ENCODE data around the gene ZMIZ1.

Gene ZMIZ1

DNA sequence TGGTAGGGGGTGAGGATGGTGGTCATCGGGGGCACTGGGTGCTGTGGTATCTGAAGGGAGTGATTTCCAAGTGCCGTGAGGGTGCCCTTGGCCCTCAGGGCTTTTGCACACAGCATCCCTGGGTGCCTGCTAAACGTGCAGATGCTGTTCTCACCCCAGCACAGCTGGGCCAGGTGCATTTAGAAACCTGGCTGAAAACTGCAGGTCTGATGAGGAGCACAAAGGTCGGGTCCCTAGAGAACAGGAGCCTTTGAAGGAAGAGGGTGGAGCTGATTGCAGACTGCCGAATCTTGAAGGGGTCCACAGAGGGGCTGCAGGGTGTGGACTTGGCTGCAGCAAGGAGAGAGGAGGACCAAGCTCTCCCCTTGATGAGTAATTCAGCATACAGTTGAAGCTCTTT is 32.0 kb downstream of the ZMIZ1 start:
- FAIRE-seq = no peak

DNA sequence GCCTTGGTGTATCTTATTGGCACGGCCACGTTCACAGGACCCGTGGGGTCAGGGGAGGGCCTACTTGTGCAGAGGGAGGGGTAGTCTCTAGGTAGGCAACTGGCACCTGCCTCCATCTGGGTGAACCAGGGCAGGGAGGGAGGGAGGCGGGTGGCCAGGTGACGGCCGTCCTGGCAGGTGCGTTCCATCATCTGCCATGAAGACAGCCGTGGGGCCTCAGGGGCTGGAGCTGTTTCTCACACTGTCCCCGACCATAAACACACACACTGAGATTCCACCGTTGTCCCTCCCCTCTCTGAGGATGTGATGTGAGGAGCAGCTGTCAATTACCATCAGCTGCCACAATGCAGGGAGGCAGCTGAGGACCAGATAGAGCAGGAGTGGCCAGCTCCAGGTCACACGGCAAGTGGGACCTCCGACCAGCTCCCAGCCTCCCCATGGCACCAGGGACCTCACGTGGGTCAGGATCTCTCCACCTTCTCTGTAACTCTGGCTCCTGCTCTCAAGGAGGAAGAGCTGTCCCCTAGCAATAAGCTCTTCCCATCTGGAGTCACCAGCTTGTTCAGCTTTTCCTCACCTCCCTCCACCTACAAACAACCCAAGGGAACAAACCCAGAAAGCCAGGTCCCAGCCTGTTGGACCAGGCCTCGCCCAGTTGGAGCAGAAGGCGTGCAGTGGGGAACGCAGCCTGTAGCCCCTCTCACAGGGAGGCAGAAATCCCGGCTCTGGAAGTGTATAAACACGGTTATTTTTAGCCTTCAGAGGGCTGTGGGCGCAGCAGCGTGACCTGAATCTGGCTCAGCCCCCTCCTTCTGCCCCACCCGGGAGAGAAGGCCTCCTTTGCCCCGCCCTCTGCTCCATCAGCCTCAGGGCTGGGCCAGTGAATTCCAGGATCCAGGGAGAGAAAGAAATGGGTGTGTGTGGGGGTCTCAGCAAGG is 33.1 kb downstream of the ZMIZ1 start:
- FAIRE-seq = no peak

DNA sequence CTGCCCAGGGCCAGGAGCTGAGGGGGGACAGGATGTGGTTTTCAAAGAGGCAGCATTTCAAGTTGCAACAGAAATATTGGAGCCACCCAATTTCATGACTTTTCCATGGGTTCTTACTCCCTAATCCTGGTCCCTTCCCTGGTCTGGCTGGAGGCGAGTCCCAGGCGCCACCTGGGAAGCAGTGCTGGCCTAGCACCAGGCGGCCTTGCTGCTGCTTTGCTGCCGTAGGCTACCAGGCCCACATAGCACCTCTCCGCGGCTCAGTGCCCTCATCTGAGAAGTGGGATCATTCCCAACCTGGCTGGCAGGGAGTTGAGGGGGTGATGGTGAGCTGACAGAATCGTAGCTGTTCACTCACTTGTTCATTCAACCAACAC is 33.7 kb downstream of the ZMIZ1 start:
- FAIRE-seq = no peak

DNA sequence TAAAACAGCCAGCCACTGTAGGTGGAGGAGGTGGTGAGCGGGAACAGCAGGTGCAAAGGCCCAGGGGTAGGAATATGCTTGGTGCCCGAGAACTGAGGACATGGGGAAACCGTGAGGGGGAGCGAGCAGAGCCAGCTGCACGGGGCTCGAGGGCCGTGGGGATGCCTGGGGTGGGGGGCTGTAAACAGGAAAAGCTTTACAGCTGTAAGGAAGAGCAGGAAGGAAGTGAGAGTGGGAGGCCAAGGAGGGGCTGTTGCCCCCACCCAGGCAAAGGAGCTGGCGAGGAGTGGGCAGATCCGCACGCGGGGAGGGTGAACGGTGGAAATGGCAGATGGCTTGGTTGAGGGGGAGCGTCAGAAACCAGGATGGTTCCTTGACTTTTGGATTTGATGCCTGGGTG is 34.4 kb downstream of the ZMIZ1 start:
- FAIRE-seq = no peak

DNA sequence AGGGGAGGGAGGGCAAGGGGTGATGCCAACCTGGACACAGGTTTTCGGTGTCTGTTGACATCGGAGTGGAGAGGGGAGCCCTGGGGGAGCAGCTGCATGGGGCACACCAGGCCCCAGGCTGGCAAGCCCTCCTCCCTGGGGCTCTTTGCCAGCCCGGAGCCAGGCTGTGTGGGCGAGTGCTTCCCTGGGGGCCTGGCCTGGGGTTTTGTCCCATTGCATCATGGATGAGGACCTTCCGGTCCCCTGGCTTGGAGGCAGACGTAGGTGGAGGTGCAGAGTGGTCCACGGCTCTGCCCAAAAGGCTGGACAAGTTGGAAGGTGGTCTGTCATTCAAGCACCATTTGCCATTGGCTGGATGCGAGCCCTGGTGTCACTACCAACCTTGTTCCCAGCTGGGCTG is 34.8 kb downstream of the ZMIZ1 start:
- FAIRE-seq = no peak

DNA sequence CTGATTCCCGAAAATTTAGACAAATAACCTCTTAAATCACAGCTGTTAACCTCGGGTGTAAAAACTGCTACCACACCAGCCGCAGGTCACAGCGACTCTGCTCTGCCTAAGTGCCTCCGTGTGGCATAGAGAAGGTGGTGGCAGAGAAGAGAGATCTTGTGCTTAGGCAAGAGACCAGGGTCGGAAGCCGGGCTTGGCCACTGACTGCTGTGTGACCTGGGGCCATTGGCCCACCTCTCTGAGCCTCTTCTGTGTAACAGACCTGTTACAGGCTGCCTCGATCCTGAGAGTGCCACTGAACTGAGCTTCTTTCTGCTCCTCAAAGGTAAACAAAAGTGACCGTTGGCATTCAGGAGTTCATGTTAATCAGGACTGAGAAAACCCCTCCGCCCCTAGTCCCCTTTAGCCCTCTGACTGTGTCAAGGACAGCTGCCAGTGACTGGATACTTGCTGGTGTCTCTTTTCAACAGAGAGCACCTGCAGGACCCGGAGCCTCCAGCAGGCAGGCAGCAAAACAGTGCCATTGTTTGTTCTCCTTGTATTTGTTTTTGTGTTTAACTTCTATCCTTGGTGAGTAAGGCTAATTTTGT is 36.5 kb downstream of the ZMIZ1 start:
- FAIRE-seq = no peak

DNA sequence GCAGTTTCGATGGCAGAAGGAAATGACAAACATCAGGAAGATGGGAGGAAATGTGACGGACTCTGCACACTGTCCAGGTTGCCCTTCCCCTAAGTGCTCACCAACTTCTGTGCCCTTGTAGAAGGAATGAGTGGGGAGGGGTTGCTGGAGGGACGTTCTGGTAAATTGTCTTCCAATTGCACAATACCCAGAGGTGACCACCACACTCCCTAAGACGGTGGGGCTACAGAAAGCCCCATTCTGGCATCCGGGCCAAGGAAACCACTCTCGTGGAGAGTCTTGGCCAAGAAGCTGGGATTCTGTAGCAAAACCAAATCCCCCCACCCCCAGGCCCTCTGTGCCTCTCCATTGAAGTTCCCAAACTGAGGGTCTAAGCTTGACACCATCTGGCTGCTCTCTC is 37.1 kb downstream of the ZMIZ1 start:
- FAIRE-seq = no peak

DNA sequence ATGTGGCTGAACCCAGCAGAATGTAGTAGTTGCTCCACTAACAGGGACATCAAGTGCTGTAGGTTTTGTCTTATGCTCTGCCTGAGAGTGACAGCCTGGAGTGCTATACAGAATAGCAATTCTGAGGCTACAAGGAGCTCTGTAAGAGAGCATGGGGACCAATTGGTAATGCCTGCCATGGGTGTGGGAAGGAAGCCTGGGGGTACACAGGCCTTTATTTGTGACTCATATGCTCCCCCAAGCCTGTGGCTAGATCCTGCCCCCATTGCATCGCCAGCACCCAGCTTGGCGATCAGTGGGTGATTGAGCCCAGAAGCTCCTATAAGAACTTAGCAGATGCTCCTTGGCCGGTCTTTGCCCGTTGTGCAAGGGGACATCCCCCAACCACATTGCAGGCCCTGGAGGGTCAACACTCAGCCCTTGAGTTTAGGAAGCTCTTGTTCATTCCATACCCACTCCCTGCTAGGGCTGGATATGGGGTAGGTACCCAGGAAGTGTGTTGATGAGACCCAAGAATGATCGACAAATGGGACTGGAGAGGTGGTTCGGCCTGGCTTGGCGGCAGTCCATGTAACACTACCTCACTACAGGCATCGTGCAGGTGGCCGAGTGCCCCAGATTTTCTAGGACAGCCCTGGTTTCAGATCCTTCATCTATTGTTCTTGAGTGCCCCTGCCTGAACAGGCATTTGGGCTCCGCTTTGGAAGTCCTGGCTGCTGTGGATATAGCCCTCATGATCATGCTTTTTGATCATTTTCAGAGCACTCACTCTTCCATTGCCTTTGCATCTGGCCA is 37.7 kb downstream of the ZMIZ1 start:
- FAIRE-seq = no peak

DNA sequence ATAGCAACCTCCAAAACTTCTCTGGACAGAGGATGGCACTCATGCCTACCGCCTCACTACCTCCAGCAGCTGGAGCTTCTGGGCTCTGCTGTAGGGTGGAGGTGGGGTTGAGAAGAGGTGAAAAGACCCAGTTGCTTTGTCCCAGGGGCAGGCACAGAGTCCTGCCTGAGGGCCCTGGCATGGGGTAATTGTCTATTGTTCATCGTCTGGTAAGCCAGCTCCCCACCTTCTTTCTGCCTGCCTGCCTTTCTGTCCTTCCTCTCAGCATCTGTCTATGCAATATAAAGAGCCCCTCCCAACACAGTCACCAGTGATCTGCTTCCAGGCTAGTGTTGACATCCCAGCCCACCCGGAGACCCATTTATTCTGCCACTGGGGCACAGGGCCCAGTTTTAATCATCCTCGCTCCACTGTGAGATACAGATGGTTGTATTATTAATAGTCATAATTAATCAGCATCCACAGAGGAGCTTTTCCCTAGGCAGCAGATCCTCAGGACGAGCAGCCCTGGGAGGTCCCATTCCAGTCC is 39.0 kb downstream of the ZMIZ1 start:
- no peak for FAIRE-seq

DNA sequence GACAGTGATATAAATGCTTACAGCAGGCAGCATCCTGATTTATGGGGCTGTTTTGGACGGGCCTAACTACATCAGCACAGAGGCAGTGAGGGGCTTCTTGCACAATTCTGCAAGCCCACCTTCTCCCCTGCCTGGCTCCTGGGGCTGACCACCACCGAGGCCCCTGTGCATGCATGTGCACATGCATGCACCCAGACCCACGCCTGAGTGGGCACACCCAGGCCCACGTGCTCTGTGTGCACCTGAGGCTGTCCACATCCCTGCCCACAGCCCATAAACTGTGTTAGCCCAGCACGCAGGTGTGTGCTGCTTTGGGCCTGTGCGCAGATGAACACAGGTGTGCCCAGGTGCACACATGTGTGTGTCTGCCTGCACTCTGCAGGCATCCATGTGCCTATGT is 40.0 kb downstream of the ZMIZ1 start:
- FAIRE-seq = no peak

DNA sequence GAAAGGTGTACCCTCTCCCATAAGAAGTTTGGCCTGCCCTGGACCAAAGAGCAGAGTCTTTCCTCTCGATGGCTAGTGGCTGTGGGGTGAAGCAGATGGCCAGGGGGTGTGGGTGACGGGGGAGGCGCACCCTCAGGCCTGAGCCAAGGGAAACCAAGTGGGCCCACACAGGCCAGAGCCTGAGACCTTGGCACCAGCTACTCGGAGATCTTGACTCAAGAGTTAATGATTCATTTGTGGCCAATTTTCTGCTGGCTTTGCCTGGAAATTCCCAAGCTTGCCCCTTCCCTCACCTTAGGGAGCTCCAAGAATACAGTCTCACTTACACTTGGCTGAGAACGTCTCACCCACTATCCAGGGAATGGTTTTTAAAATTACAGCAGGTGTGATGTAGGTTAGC is 42.7 kb downstream of the ZMIZ1 start:
- no peak for FAIRE-seq

DNA sequence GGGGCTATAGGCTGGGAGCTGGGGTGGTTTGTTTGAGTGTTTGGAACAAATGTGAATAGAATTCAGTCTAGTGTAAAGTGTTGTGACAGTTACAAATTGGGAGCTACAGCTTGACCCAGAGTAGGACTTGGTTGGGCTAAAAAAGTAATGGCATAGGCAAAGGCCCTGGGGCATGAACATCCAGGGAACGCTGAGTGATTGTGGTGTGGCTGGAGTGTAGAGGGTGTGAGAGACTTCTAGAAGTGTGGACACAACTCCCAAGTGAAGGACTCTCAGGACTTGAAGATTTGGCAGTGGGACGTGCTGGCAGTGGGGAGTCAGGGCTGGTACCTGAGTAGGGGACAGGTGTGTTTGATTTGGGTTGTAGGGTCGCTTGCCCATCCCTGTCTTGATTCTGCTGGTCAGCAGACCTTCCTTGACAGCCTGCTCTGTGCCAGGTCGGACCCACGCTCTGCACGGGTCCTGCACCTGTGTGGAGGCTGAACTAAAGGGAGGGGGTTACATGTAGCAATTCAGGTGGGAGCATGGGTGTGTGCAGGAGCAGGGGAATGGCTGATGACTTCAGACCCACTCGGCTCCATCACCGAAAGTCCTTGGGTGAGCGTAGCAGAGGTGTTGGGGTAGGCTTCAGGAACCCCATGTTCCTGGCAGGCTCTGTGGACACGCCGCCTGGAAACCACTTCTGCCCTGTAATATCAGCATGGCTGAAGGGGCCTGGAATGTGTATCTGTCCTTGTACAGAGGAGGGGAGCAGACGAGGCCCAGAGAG is 43.3 kb downstream of the ZMIZ1 start:
- no peak for FAIRE-seq

DNA sequence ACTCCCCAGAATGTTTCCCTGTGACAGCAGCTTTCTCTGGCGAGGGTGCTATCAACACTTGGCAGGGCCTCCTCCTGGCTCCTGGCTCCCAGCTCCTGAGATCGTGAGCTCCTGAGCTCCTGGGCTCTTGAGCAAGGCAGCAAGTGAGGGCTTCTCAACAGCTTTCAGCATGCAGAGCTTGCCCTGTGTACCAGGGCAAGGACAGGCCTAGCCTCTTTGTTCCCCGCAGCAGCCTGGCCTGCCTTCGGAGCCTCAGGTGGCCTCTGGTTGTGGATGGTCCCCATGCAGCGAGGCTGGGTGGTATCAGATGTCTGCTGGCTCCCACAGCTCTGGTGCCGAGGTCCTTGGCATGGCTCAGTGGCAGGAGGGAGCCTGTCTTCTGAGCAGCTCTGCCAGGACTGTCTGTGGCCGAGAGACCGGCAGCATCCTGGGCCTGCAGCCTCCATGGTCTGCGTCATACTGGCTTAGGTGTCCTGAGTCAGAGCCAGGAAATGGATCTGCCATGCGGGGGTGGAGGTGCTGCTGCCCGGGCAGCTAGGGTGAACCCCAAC is 44.2 kb downstream of the ZMIZ1 start:
- FAIRE-seq = no peak

DNA sequence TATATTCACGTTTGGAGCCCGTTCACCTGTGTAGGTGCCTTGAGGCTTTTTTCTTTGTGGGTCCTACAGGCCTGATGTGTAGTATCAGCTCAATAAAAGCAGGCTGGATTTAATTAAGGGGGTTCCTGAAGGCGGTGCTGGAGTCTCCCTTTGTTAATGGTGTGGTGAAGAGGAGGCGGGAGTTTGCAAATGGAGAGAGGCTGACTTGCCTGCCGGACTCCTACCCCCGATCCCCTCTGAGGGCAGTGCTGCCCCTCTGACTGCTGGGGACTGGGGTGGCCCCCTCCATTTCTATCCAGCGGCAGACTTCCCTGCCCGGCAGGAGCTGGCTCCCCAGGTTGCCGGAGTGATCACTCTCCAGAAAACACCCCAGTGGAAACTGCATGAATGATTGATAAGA is 45.1 kb downstream of the ZMIZ1 start:
- FAIRE-seq = no peak

DNA sequence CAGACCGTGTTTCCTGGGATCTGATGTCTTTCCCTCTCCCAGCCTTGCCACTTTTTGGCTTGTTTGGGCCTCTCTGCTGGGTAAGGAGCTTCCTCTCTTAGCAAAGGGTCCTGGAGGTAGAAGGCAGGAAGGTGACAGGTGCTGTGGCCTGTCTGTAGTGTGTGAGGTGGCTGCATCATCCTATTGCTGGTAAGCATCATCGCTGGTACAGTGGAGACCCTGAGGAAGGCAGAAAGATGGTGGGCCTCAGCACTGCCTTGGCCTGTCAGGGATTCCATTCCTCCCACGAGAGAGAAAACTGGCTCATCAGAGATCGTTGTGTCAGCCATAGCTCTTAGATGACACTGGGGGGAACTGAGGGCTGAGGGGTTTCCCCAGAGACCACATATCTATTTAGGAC is 46.5 kb downstream of the ZMIZ1 start:
- FAIRE-seq = no peak

DNA sequence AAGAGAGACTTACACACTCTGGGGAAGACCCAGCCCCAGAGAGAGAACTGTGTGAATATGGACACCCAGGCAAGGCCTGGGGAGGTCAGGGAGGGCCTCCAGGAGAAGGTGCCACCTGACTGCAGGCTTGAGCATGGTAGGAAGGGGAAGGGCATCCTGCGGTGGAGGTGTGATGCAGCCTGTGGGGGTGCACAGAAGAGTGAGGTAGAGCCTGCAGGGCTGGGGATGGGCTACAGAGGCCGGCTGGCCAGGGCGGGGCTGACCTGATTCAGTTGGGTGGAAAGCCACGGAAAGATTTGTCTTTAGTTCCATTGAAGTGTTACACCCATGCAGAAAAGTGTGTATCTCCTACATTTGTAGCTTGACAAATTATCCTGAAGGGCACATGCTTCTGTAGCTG is 47.6 kb downstream of the ZMIZ1 start:
- FAIRE-seq = no peak

DNA sequence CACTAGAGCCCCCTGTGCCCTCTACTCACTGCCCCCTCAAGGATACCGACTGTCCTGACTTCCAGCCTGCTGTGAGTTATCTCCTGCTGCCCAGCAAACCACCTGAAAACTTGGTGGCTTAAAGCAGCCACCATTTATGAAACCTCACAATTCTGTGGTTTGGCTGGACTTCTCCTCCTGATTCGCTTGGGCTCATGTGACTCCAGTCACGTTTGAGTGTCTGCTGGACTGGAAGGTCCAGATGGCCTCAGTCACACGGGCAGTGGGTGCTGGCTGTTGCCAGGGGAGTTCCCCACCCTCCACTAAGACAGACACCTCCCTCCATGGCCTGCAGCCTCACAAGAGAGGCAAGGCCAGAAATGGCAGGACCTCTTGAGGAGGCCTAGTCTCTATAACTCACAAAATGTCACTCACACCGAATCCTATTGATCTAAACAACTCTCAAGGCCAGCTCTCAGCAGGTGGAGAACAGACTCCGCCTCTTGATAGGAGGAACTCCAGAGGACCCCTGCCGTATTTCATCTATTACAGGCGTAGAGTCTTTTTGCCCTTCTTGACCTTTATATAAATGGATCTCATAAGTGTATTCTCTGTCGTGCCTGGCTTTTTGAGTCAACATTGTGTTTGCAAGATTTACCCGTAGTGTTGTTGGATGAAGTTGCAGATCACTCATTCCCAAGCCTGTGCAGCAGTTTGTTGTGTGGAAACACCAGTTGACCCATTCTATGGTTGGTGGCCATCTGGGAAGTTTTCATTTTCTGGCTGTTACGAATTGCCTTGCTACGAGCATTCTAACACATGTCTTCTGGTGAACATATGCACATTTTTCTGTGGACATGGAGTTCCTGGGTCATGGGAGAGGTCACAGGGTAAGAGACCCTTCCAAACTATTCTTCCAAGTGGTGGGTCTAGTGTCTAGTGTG is 48.3 kb downstream of the ZMIZ1 start:
- no peak for FAIRE-seq

DNA sequence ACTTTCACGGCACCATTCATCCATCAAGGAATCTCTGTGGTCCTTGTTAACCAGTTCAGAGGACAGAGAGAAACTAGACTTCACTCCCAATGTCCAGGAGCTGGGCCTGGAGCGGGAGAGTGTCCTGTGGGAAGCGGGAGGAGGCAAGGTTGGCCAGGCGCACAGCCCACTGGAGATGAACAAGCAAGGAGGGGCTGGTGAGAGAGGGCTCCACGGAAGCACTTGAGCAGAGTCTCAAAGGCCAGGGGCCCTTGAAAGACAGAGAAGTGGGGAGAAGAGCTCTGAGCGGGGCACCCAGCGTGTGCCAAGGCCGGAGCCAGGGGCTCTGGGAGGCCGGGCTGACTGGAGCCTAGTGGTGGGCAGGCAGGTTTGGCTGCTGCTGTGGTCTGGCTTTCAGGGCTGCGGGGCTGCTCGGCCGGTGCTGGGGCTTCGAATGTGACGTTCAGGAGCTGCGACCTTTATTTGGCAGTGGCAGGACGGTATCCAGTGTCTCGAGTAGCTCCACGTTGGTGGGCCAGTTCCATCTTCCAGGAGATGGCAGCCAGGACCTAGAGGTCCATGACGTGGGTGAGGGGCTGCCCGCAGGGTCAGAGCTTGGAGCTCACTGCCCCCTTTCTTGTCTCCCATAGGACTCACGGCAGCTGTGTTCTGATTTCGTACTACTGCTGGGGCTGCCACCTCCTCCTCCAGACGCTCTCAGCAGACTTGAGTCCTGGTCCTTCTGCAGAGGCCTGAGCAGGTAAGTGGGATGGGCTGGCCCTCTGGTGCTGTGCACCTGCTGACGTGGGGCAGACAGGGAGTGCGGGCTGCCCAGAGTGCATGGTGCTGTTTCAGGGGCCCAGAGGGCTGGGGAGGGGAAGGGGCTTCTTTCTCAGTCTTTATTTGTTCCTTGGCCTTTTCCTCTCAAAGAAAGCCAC is 49.8 kb downstream of the ZMIZ1 start:
- no peak for FAIRE-seq

DNA sequence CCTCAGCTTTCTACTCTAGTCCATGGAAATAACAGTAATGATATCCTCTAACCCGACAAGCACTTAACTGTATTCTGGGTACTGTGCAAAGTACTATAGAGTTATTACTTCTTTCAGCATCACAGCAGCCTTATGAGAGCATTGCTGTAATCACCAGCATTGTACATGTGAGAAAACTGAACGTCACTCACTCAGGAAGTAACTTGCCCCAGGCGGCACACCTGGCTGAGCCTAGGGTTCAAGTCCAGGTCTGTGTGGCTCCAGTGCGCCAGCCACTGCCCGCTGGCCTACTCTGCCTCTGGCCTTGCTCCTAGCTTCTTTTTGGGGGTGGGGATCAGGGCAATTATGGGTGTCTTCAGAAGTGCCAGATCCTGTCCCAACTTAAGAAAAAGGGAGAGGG is 50.5 kb downstream of the ZMIZ1 start:
- FAIRE-seq = no peak

DNA sequence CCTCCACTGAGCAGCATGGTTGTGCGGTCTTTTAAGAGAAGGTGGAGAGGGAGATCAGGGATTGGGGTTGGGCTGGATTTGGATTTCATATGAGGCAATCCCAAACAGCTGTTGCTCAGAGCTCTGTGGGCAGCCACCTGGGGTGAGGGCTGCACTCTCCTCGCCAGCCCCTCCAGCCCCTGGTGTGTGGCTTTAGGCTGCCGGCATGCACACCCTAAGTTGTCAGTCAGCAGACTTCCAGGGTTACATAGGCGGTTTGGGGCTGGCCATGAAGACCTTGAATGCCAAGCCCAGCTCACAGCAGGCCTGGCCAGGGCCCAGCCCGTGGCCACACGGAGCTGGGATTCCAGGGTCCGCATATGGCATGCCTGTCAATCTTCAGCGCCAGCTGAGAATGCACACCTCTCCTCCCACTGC is 54.8 kb downstream of the ZMIZ1 start:
- FAIRE-seq = no peak
